K562 (cell line): ENCODE data around the gene C6orf89. TPM values are rescaled to one million over a fixed set of nuclear protein-coding genes. Genes with fewer than 3 reads are reported as not detected.
"Not testable (repeated sequence)": the region's sequence is repeated elsewhere in the genome, so short reads cannot be mapped to it uniquely, and the experiment has no call there.

ENCODE experiments used
- ATAC-seq: fragments of 200-7000 bp; cut with Tn5 transposase; 3 replicates; pipeline ENCODE4 v1.9.1; 2020; ENCODE audit warnings: moderate library complexity
- BruUV-seq: library from RNA; stranded (reverse); fragments of 400-500 nt; replicated peaks from 2 replicates; lab custom pipeline; 2021; lab: Mats Ljungman, UMichigan
- CTCF ChIA-PET: fragments of 300-600 bp; formaldehyde crosslinking; extraction: SDS; loops from one replicate; lab custom pipeline; 2021; ENCODE audit warnings: low intra/inter-chr PET ratio; lab: Yijun Ruan, JAX
- POLR2A ChIA-PET: fragments of 300-600, 350-650 bp; sonication (Branson Sonifier 250); formaldehyde crosslinking; extraction: SDS; loops from one replicate; lab custom pipeline; 2021; ENCODE audit warnings: antibody characterized with exemption, inconsistent platforms; lab: Yijun Ruan, JAX
- DNase-seq, 4 experiments: peaks; one replicate each; pipeline versions ENCODE4 v3.0.0 to v3.0.0-alpha.2; 2011 to 2018; ENCODE audit warnings: low spot score in 3 of 4, mixed read lengths in 3 of 4; ENCODE audit errors: extremely low read depth in 1 of 4
- FAIRE-seq: peaks from 2 replicates; lab custom pipeline; 2011; peaks lifted over from hg19 to GRCh38; lab: Jason Lieb, UNC
- H2AFZ ChIP-seq: 2 replicates; pipeline ENCODE4 v1.6.0; 2011; ENCODE audit warnings: low read depth, low read length, control low read depth, inconsistent platforms
- H3K27ac ChIP-seq: fragments of 200-600 bp; 3 replicates; pipeline ENCODE4 v1.8.0; 2011; ENCODE audit warnings: low read depth, mild to moderate bottlenecking, control low read depth, inconsistent platforms, low read length, moderate library complexity, mixed read lengths; ENCODE audit errors: extremely low read depth
- H3K27me3 ChIP-seq, 2 experiments: fragments of 300-600 bp in 1 of 2; 2 replicates in 1 of 2; 3 replicates in 1 of 2; pipeline versions ENCODE4 v1.6.0 to v1.8.0; 2011; ENCODE audit warnings: inconsistent platforms in 2 of 2, low read length in 2 of 2, mild to moderate bottlenecking in 1 of 2, mixed read lengths in 1 of 2, moderate library complexity in 1 of 2; ENCODE audit not compliant: control insufficient read depth in 2 of 2, insufficient read depth in 2 of 2
- H3K36me3 ChIP-seq: fragments of 300-600 bp; 3 replicates; pipeline ENCODE4 v1.8.0; 2011; ENCODE audit warnings: mild to moderate bottlenecking, low read length, inconsistent platforms; ENCODE audit not compliant: control insufficient read depth, insufficient read depth
- H3K4me1 ChIP-seq, 2 experiments: fragments of 200-600 bp in 1 of 2; replicated peaks in 1 of 2; 2 replicates in 1 of 2; 3 replicates in 1 of 2; pipeline versions ENCODE4 v1.5.1 to v1.8.0; 2011; ENCODE audit warnings: inconsistent platforms in 2 of 2, low read length in 2 of 2, mild to moderate bottlenecking in 1 of 2, mixed read lengths in 1 of 2, moderate library complexity in 1 of 2; ENCODE audit not compliant: control insufficient read depth in 2 of 2, insufficient read depth in 2 of 2
- H3K4me2 ChIP-seq: 2 replicates; pipeline ENCODE4 v1.6.1; 2011; ENCODE audit warnings: low read length, control low read depth, inconsistent platforms, mixed read lengths; ENCODE audit not compliant: insufficient read depth
- H3K4me3 ChIP-seq: fragments of 200-600 bp; sonication (generic), shearing (Covaris generic); 2 replicates; pipeline ENCODE4 v1.5.1; 2016; ENCODE audit warnings: control low read depth, inconsistent platforms
- H3K79me2 ChIP-seq: fragments of 200-600 bp; 3 replicates; pipeline ENCODE4 v1.8.0; 2011; ENCODE audit warnings: low read length, inconsistent platforms; ENCODE audit not compliant: control insufficient read depth, insufficient read depth
- H3K9ac ChIP-seq, 2 experiments: 2 replicates each; pipeline versions ENCODE4 v1.6.0 to v1.6.1; 2011; ENCODE audit warnings: low read depth in 2 of 2, low read length in 2 of 2, control low read depth in 1 of 2, inconsistent platforms in 1 of 2, mild to moderate bottlenecking in 1 of 2, mixed read lengths in 1 of 2; ENCODE audit not compliant: insufficient read depth in 1 of 2
- H3K9me1 ChIP-seq: one replicate; pipeline ENCODE4 v1.6.0; 2011; ENCODE audit warnings: inconsistent platforms, mild to moderate bottlenecking, low read length, moderate library complexity; ENCODE audit not compliant: control insufficient read depth, insufficient read depth
- H3K9me3 ChIP-seq: replicated peaks from 2 replicates; pipeline ENCODE4 v1.5.1; 2011; ENCODE audit warnings: low read depth, low read length, inconsistent platforms; ENCODE audit not compliant: control insufficient read depth, insufficient read depth
- H4K20me1 ChIP-seq: replicated peaks from 2 replicates; pipeline ENCODE4 v1.6.1; 2011; ENCODE audit warnings: low read length, inconsistent platforms, mixed read lengths; ENCODE audit not compliant: control insufficient read depth, insufficient read depth
- ATF3 ChIP-seq, 2 experiments: fragments of 450-650 bp in 1 of 2; sonication (generic) in 1 of 2; formaldehyde crosslinking in 1 of 2; IDR thresholded peaks in 1 of 2; conservative IDR thresholded peaks in 1 of 2; 2 replicates each; pipeline versions ENCODE4 v1.6.1 to v1.8.1; 2016 to 2023; ENCODE audit warnings: mild to moderate bottlenecking in 2 of 2, moderate library complexity in 2 of 2, inconsistent platforms in 1 of 2, missing genetic modification reagents in 1 of 2
- HDAC6 ChIP-seq: IDR thresholded peaks from 2 replicates; pipeline ENCODE4 v1.6.1; 2012; ENCODE audit warnings: low read depth, mild to moderate bottlenecking, control low read depth, inconsistent platforms, low read length, moderate library complexity
- HLTF ChIP-seq: fragments of 450-650 bp; IDR thresholded peaks from 2 replicates; pipeline ENCODE4 v1.6.1; 2016
- JUN ChIP-seq, 2 experiments: sonication (generic) in 1 of 2; formaldehyde crosslinking in 1 of 2; IDR thresholded peaks; 2 replicates each; pipeline versions ENCODE4 v1.6.1 to v1.8.0; 2012 to 2022; ENCODE audit warnings: borderline replicate concordance in 2 of 2, mild to moderate bottlenecking in 2 of 2, improper control_type of control experiment in 1 of 2, low read depth in 1 of 2, low read length in 1 of 2, missing genetic modification reagents in 1 of 2
- PBX2 ChIP-seq, 2 experiments: IDR thresholded peaks in 1 of 2; conservative IDR thresholded peaks in 1 of 2; 2 replicates each; pipeline ENCODE4 v1.6.1; 2016; ENCODE audit warnings: low read depth in 2 of 2, mild to moderate bottlenecking in 1 of 2, missing compliant biosample characterization in 1 of 2, missing genetic modification characterization in 1 of 2, moderate library complexity in 1 of 2
- PHB2 ChIP-seq: fragments of 450-650 bp; IDR thresholded peaks from 2 replicates; pipeline ENCODE4 v1.6.1; 2017; ENCODE audit warnings: low read depth
- THAP7 ChIP-seq: fragments of 250-450 bp; sonication (Bioruptor Pico); IDR thresholded peaks from 2 replicates; pipeline ENCODE4 v1.5.0; 2021
- WGBS: fragments of 100-300 bp; shearing (Covaris generic); methylation state at CpG from one replicate; pipeline ENCODE4 v1.1.6; 2016; ENCODE audit warnings: low coverage, mixed read lengths; ENCODE audit not compliant: insufficient coverage; ENCODE audit errors: missing lambda C conversion rate; 5-methylcytosine and 5-hydroxymethylcytosine counted together
- in situ Hi-C: fragments of 300-500 bp; cut with MboI; formaldehyde crosslinking; loops from 4 replicates; pipeline ENCODE4 v1.15.0; 2018; ENCODE audit warnings: inconsistent platforms, mixed read lengths
- intact Hi-C: fragments of 100-400 bp; cut with micrococcal nuclease; formaldehyde crosslinking; loops from 2 replicates; pipeline ENCODE4 v1.14.2; 2022
- polyA plus RNA-seq, 8 experiments: library from polyadenylated mRNA; depleted of rRNA in 4 of 8; stranded (reverse) in 5 of 8; unstranded in 3 of 8; fragments of >200 nt; fragmentation: Nextera tagmentation in 2 of 8; fragmentation: Illumina TruSeq in 1 of 8; extraction: Ambion mirVana in 2 of 8; extraction: Trizol in 1 of 8; gene quantifications; 2 replicates each; pipeline versions ENCODE4 v1.2.1 to v1.2.3, GENCODE V29; 2011 to 2014; ENCODE audit warnings: inconsistent platforms in 1 of 8, missing spikeins in 1 of 8
- total RNA-seq, 7 experiments: library from RNA; depleted of rRNA in 6 of 7; stranded (reverse); fragments of >200 nt in 6 of 7; fragmentation: Illumina TruSeq in 2 of 7; extraction: Trizol in 2 of 7; gene quantifications; 2 replicates each; pipeline versions ENCODE4 v1.2.1 to v1.2.3, GENCODE V29; 2011 to 2021; ENCODE audit warnings: low replicate concordance in 1 of 7

Gene C6orf89
- total and polyA plus RNA-seq, 9 of the 15 experiments (the other 6 are each of a cell fraction or from before 2014, with no cell fraction given) = 35.2 to 111 (median 58.5) TPM

- DNase-seq; H3K4me1 ChIP-seq; H4K20me1 ChIP-seq; intact Hi-C loops; H3K36me3 ChIP-seq; H3K9ac ChIP-seq; CTCF ChIA-PET; BruUV-seq; H3K27ac ChIP-seq; in situ Hi-C loops; H2AFZ ChIP-seq; H3K9me1 ChIP-seq; FAIRE-seq; H3K9me3 ChIP-seq; H3K4me3 ChIP-seq; ATAC-seq; H3K4me2 ChIP-seq; H3K79me2 ChIP-seq; TF ChIP-seq ATF3 (CRISPR knock-in tag; conservative IDR thresholded peaks at IDR 0.05): not testable (repeated sequence)
- 0% methylated on average over 1 of the region's 2 CpGs for WGBS
- peaks cover 34 to 58% of the 10 kb centered on the region in 2 experiments for H3K27me3 ChIP-seq
- POLR2A ChIA-PET = interaction anchor here (0.5 kb wide), 1 partner anchor 272 kb away, joined by 3 read pairs; no protein-coding TSS in a partner anchor
- TF ChIP-seq ATF3 (IDR thresholded peaks at IDR 0.05) = peak; percentile 42
Observed at GRCh38 chr6:36942329-36942728, 56.6 kb downstream of the C6orf89 start.

- Histone ChIP-seq H3K27ac (no peak overlapping the region), H3K4me3 (no peak overlapping the region), H3K4me1 (no peaks in the 10 kb centered on the region), H3K9me1 (no peaks in the 10 kb centered on the region), H3K36me3 (no peaks in the 10 kb centered on the region), H3K79me2 (no peaks in the 10 kb centered on the region), H2AFZ (no peak overlapping the region), H4K20me1 (0 out of 2 replicates have a peak, but pooled peaks cover 2% of the 10 kb centered on the region), H3K4me2 (no peak overlapping the region), H3K27me3 (peaks cover 29 to 55% of the 10 kb centered on the region in 2 experiments), H3K9me3 (no peaks in the 10 kb centered on the region), H3K9ac (no peak overlapping the region)
- ChIA-PET CTCF (no interaction called here), POLR2A (no interaction called here)
- under 1% methylated on average over 5 of the region's 5 CpGs for WGBS
- DNase-seq = no peak
- ATAC-seq = no peak; the same call in 2 of the 3 replicates
- intact Hi-C loops = no loop called here
- no TSS peak for BruUV-seq
- FAIRE-seq = no peak
- in situ Hi-C loops = no loop called here
- TF ChIP-seq ATF3 (IDR thresholded peaks at IDR 0.05) (peak; percentile 63), ATF3 (CRISPR knock-in tag; conservative IDR thresholded peaks at IDR 0.05) (no peak), JUN (IDR thresholded peaks at IDR 0.05; ENCODE audit: borderline replicate concordance, low read depth, low read length) (peak; percentile 81; the same call in 1 of the 2 replicates), JUN (CRISPR knock-in tag; IDR thresholded peaks at IDR 0.05; ENCODE audit: borderline replicate concordance) (no peak), HDAC6 (no peak), THAP7 (CRISPR knock-in tag) (no peak), PBX2 (CRISPR knock-in tag; IDR thresholded peaks at IDR 0.05; ENCODE audit: low read depth) (no peak), PBX2 (tag; conservative IDR thresholded peaks at IDR 0.05; ENCODE audit: low read depth) (no peak), HLTF (no peak), PHB2 (no peak)
Observed at GRCh38 chr6:36944650-36945049, 58.9 kb downstream of the C6orf89 start.
